ENCODE data around the gene MSH5. TPM values are rescaled to one million over a fixed set of nuclear protein-coding genes. Genes with fewer than 3 reads are reported as not detected.
"Not testable (repeated sequence)": the region's sequence is repeated elsewhere in the genome, so short reads cannot be mapped to it uniquely, and the experiment has no call there.

The MSH5 gene
- polyA plus RNA-seq, 1 donor from 2014 or later, result 7.8 TPM

GRCh38 chr6:31708224-31708623 lies 31.6 kb upstream of the MSH5 start (continued):
- no peak for TF ChIP-seq EP300 (conservative IDR thresholded peaks at IDR 0.05; ENCODE audit: poor library complexity, severe bottlenecking)

DNA sequence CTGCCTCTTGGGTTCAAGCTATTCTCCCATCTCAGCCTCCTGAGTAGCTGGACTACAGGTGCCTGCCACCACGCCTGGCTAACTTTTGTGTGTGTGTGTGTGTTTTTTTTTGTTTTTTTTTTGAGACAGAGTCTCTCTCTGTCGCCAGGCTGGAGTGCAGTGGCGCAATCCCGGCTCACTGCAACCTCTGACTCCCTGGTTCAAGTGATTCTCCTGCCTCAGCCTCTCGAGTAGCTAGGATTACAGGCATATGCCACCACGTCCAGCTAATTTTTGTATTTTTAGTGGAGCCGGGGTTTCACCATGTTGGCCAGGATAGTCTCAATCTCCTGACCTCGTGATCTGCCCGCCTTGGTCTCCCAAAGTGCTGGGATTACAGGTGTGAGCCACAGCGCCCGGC lies 30.6 kb upstream of the MSH5 start:
- H3K27ac ChIP-seq (ENCODE audit: low read length); H3F3A ChIP-seq (ENCODE audit: insufficient read depth, low read length, poor library complexity, severe bottlenecking); H3K4me3 ChIP-seq (ENCODE audit: low read length); H4K20me1 ChIP-seq (ENCODE audit: insufficient read depth); H2AFZ ChIP-seq (ENCODE audit: low read depth, low read length); H3K27me3 ChIP-seq (ENCODE audit: insufficient read depth, low read depth, low read length); H3K9ac ChIP-seq (ENCODE audit: low read length); H3K9me3 ChIP-seq (ENCODE audit: low read length); H3K79me2 ChIP-seq (replicated peaks; ENCODE audit: insufficient read depth, low read length); H3K9me2 ChIP-seq (ENCODE audit: insufficient read depth, low read length); H3K36me3 ChIP-seq (ENCODE audit: insufficient read depth, low read length); H3K4me2 ChIP-seq (ENCODE audit: low read length): not testable (repeated sequence)

- H3K9me2 ChIP-seq (ENCODE audit: insufficient read depth, low read length), result no peaks in the 10 kb centered on the region
- H3K27ac ChIP-seq (ENCODE audit: low read length), result no peak overlapping the region
- H4K20me1 ChIP-seq (ENCODE audit: insufficient read depth), result no peaks in the 10 kb centered on the region
- H3K36me3 ChIP-seq (ENCODE audit: insufficient read depth, low read length), result no peaks in the 10 kb centered on the region
- no peak for TF ChIP-seq CTCF (IDR thresholded peaks at IDR 0.05; ENCODE audit: poor library complexity, severe bottlenecking)
- H2AFZ ChIP-seq (ENCODE audit: low read depth, low read length), result no peak overlapping the region
- no peak overlapping the region for H3K4me3 ChIP-seq (ENCODE audit: low read length)
- no peak overlapping the region for H3K9ac ChIP-seq (ENCODE audit: low read length)
- no peaks in the 10 kb centered on the region for H3K9me3 ChIP-seq (ENCODE audit: low read length)
- no peaks in the 10 kb centered on the region for H3K79me2 ChIP-seq (replicated peaks; ENCODE audit: insufficient read depth, low read length)
- H3F3A ChIP-seq (ENCODE audit: insufficient read depth, low read length, poor library complexity, severe bottlenecking), result no peaks in the 10 kb centered on the region
- no peaks in the 10 kb centered on the region for H3K27me3 ChIP-seq (ENCODE audit: insufficient read depth, low read depth, low read length)
- no peak overlapping the region for H3K4me2 ChIP-seq (ENCODE audit: low read length)
Measured at GRCh38 chr6:31710523-31711219, 29.1 kb upstream of the MSH5 start.

- TF ChIP-seq SMC3 (conservative IDR thresholded peaks at IDR 0.05; ENCODE audit: poor library complexity) (no peak), CTCF (IDR thresholded peaks at IDR 0.05; ENCODE audit: poor library complexity, severe bottlenecking) (no peak), MXI1 (conservative IDR thresholded peaks at IDR 0.05; ENCODE audit: poor library complexity, severe bottlenecking) (no peak), EP300 (conservative IDR thresholded peaks at IDR 0.05; ENCODE audit: poor library complexity, severe bottlenecking) (no peak), POLR2AphosphoS5 (IDR thresholded peaks at IDR 0.05) (no peak)
- TF ChIP-seq, protein P1, sequence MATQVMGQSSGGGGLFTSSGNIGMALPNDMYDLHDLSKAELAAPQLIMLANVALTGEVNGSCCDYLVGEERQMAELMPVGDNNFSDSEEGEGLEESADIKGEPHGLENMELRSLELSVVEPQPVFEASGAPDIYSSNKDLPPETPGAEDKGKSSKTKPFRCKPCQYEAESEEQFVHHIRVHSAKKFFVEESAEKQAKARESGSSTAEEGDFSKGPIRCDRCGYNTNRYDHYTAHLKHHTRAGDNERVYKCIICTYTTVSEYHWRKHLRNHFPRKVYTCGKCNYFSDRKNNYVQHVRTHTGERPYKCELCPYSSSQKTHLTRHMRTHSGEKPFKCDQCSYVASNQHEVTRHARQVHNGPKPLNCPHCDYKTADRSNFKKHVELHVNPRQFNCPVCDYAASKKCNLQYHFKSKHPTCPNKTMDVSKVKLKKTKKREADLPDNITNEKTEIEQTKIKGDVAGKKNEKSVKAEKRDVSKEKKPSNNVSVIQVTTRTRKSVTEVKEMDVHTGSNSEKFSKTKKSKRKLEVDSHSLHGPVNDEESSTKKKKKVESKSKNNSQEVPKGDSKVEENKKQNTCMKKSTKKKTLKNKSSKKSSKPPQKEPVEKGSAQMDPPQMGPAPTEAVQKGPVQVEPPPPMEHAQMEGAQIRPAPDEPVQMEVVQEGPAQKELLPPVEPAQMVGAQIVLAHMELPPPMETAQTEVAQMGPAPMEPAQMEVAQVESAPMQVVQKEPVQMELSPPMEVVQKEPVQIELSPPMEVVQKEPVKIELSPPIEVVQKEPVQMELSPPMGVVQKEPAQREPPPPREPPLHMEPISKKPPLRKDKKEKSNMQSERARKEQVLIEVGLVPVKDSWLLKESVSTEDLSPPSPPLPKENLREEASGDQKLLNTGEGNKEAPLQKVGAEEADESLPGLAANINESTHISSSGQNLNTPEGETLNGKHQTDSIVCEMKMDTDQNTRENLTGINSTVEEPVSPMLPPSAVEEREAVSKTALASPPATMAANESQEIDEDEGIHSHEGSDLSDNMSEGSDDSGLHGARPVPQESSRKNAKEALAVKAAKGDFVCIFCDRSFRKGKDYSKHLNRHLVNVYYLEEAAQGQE (IDR thresholded peaks at IDR 0.05; ENCODE audit: borderline replicate concordance), result no peak
- Histone ChIP-seq H3K9me2 (ENCODE audit: insufficient read depth, low read length) (no peaks in the 10 kb centered on the region), H3K27me3 (ENCODE audit: insufficient read depth, low read depth, low read length) (no peaks in the 10 kb centered on the region), H4K20me1 (ENCODE audit: insufficient read depth) (no peaks in the 10 kb centered on the region), H3K9me3 (ENCODE audit: low read length) (no peaks in the 10 kb centered on the region), H3K27ac (ENCODE audit: low read length) (no peak overlapping the region), H2AFZ (ENCODE audit: low read depth, low read length) (no peak overlapping the region), H3K9ac (ENCODE audit: low read length) (no peak overlapping the region), H3K4me2 (ENCODE audit: low read length) (no peak overlapping the region), H3K36me3 (ENCODE audit: insufficient read depth, low read length) (no peaks in the 10 kb centered on the region), H3K4me3 (ENCODE audit: low read length) (no peak overlapping the region), H3F3A (ENCODE audit: insufficient read depth, low read length, poor library complexity, severe bottlenecking) (no peaks in the 10 kb centered on the region), H3K79me2 (replicated peaks; ENCODE audit: insufficient read depth, low read length) (no peaks in the 10 kb centered on the region)
Measured at GRCh38 chr6:31711233-31711632, 28.6 kb upstream of the MSH5 start.

Measured in neural cell (in vitro differentiated cells).